ENCODE results near the gene LIPH.
A peak's percentile ranks its signal among the peaks of the same experiment; 100 is the strongest.

LIPH gene

GRCh38 chr3:185539934-185540333 is 12.5 kb downstream of the LIPH start:
- no peak for FAIRE-seq

- FAIRE-seq, result no peak
Measured at GRCh38 chr3:185537369-185537970, 14.9 kb downstream of the LIPH start.

GRCh38 chr3:185534511-185534910 is 17.9 kb downstream of the LIPH start:
- FAIRE-seq, result no peak

GRCh38 chr3:185532901-185533300 is 19.5 kb downstream of the LIPH start:
- FAIRE-seq, result no peak

DNA sequence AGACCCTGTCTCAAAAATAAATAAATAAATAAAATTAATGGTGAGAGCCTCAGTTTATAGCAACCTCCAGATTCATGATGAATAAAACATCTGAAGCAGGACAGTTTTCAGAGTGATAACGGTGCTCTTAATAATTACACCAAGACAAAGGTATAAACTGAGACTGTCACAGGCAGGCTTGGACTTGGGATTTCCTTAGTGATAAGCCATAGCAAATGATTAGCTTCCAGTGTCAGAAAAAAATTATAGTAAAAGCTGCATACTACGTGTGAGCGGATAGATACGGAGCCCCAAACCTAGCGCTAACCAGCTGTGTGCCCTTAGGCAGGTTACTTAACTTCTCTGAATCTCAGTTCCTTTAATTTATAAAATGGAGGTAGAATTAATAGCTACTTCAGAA is 21.5 kb downstream of the LIPH start:
- no peak for FAIRE-seq

GRCh38 chr3:185528532-185528931 is 23.9 kb downstream of the LIPH start:
- no peak for FAIRE-seq

- no peak for FAIRE-seq
Measured at GRCh38 chr3:185527364-185527763, 25.0 kb downstream of the LIPH start.

DNA sequence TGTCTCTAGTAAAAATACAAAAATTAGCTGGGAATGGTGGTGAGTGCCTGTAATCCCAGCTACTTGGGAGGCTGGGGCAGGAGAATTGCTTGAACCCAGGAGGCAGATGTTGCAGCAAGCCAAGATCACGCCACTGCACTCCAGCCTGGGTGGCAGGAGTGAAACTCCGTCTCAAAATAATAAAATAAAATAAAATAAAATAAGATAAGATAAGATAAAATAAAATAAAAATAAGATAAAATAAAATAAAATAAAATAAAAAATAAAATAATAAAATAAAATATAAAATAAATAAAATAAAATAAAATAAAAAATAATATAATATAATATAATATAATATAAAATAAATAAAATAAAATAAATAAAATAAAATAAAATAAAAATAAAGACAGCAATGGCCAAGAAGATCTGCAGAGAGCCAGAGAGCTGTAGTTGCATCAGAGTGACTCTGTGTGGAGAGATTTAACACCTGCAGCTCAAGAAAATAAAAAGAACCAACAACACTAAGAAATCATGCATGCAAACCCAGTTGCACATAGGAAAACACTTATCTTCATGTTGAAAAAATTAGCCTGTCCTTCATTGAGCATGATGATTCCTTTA is 25.9 kb downstream of the LIPH start:
- FAIRE-seq, result peak; percentile 23

GRCh38 chr3:185521349-185522138 is 30.8 kb downstream of the LIPH start:
- no peak for FAIRE-seq

DNA sequence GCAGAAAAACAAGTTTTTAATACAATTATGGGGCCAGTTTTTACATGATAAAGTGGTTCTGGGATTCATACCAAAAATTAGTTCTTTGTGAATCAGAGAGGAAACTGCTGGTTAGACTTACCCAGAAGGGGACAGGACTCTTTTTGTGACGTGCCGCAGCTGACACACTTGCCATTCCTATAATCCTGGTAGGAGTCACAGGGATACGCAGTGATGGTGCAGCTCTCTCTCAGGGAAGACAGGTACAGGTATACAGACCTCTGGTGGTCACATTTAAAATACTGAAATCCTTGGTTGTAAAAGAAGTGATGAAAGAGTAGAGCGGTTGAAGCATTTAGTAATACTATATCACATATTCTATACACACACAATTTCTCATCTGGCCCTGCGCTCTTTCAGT is 33.4 kb downstream of the LIPH start:
- no peak for FAIRE-seq

DNA sequence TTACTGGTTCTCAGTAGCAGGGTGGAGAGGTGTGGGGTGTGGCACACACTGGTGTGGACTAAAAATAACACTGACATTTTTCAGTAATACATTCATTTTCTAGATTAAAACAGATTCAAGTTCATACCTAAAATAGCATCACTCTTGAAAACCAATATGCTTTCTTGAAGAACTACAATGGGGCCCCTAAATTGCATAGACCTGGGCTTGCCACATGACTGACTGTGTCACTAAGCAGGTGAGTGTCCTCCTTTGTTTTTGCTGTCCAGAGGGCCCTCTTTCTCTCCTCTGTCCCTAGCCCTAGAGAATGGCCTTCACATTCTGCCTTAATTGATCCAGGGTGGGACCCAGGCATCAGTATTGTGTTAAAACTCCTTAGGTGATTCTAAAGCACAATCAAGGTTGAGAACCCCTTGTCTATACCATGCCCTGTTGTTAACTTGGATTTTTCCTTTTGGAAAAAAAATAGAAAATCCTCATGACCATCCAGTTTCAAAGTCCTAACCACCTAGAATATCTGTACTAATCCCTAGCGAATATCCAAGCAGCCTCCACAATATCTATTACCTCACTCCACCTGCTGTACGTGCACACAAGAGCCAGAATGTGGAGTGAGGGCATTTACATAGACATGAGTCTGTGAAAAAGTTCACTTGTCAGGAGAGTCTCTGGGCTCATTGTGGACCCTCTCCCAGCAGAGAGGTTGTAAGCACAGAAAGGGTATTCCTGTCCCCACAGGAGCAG is 34.8 kb downstream of the LIPH start:
- FAIRE-seq, result no peak

DNA sequence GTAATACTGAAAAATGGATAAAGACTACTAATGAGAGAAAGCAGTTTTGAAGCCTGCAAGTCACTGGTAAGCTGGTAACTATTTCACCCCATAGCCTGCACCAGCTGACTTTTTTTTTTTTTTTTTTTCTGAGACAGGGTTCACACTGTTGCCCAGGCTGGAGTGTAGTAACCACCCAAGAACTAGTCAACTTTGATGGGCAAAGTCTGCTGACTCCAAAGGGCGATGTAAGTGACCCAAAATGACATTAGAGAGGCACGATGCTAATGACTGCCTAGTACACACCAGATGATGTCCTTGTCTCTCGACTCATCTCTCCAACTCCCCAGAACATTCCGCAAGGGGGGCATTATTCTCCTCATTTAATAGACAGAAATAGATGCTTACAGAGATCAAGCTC is 40.7 kb downstream of the LIPH start:
- FAIRE-seq, result no peak

- no peak for FAIRE-seq
Measured at GRCh38 chr3:185508335-185508991, 43.9 kb downstream of the LIPH start.

GRCh38 chr3:185507883-185508282 is 44.5 kb downstream of the LIPH start:
- FAIRE-seq, result no peak

- FAIRE-seq, result no peak
Measured at GRCh38 chr3:185504636-185505035, 47.8 kb downstream of the LIPH start.

DNA sequence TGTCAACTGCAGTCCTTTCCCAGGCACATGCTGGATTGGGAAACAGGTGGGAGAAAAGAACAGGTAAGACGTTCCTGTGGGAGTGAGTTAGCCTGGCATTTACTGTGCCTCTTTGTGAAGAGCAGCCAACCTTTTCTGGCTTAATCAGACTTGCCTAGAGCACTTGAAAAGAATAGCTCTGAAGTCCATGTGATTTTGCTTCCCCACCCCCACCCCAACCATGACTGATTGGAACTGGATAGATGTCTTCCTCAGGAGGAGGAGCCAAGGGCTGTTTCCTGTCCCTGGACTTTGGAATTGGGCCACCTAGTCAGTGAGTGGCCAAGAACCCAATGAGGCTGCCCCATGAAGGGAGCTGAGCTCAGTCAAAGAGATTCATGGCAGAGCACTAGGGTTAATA is 48.9 kb downstream of the LIPH start:
- FAIRE-seq, result no peak

DNA sequence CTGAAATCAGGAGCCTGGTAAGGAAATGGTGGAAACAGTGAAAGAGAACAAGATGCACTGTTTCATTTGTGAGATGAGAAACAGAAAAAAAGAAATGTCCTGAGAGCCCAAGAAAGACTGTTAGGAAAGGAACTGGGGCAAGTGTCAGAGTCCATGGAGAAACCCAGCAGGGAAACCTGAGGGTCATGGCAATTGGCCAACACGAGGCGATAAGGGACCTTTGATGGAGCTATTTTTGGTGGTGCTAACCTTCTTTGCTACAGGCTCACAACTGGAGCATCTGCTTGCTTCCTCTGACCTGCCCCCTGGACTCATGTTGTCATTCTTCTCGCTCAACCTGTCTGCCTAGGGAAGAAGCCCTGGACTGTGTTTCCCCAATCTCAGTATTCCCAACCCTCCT is 49.4 kb downstream of the LIPH start:
- no peak for FAIRE-seq

DNA sequence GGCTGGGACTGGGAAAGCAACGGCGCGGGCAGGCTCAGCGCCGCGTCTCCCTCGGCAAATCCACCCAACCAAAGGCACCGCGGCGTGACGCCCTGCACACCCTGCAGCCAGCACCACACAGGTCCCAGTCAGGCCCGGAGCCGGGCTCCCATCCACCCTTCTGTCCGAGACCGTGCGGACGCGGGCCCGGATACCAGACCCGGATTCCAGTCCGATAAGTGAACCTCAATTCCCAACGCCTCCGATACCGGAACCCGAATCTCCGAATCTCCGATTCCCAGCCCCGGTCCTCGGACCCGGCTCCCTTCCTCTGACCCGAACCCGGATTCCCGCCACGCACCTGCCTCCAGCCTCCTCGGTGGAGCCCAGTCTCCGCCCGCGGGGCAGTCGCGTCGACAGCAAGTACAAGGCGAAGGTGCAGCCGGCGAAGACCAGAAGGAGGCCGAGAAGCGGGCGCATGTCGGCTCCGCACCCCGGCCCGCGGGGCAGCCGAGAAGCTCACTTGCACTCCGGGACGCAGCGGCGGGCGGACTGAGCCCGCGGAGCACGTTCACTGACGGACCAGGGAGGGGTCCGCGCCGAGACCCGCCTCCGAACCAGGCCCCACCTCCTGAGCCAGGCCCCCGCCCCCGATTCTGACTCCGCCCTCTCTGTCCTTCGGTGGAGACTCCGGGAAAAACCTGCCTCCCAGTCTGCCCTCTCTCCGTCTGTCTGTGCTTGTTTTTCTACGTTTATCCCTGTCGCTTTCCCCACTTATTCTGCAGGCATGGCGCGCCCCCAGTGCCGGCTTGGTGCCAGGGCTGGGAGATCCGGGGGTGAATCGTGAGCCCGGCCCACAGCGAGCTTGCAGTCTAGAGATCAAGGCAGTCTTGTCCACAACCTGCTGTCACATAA is 53.6 kb downstream of the LIPH start, which contains the start of gene TMEM41A:
TSS of gene TMEM41A (minus strand) at position 533 of the 894 bp plus-strand sequence. CDS start at position 459, 74 bp downstream.
- FAIRE-seq, result no peak

- FAIRE-seq, result no peak
Measured at GRCh38 chr3:185490241-185490640, 62.1 kb downstream of the LIPH start.

GRCh38 chr3:185489462-185489861 is 62.9 kb downstream of the LIPH start:
- FAIRE-seq, result no peak

DNA sequence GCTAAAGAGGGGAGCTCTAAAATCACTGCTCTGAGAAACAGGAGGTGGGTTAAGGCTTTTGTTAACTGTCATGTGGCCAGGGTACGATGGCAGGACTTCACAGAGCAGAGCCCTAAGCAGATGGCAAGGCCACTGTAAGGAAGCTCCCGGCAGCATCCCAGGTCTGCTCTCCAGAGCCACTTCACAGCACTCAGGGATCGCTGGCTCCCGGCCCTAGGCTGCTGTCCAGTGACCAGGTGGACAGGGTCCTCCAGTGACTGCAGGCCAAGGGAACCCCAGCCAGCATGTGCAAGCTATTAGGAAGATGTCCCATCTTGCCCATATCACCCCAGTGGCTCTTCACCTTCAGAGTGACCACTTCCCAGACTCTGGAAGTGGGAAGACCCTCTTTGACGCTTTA is 63.9 kb downstream of the LIPH start:
- FAIRE-seq, result no peak

DNA sequence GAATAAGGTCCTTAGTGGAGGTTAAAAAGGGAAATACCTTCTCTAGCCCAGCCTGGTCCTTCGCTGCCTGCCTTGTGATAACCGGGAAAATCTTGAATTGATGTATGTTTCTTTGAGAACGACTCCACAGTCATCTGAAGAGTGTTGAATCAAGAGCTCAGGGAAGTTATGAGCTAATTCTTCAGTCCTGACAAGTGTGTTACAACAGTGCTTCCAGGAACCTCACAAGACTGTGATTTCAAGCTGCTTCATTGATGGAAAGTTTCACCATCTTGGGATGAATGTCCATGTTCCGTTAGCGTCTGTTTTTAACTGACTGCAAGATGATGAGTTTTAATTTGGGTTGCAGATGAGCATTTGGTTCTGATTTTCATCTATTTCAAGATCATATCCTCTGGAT is 66.0 kb downstream of the LIPH start:
- no peak for FAIRE-seq
